CD4-positive, alpha-beta T cell treated with Interferon gamma for 1 hour (primary cell): ENCODE measurements around the gene SNX5.

ENCODE experiments used
- DNase-seq: peaks from one replicate; pipeline ENCODE4 v3.0.0-alpha.2; 2020

The SNX5 gene

GRCh38 chr20:17968366-17969277 is at the start of gene SNX5, which contains the start of gene MGME1:
TSS of gene SNX5 (minus strand) at chr20:17968794. CDS start at chr20:17968425, 369 bp downstream.
TSS of gene MGME1 (plus strand) at chr20:17969018. CDS start at chr20:17969860, 842 bp downstream.
- peak; percentile 99 for DNase-seq

GRCh38 chr20:18018100-18018499 is 49.5 kb upstream of the SNX5 start:
- DNase-seq, result no peak

GRCh38 chr20:18016772-18017171 is 48.2 kb upstream of the SNX5 start:
- no peak for DNase-seq

- DNase-seq, result no peak
Observed at GRCh38 chr20:18014411-18014810, 45.8 kb upstream of the SNX5 start.

GRCh38 chr20:18012901-18013300 is 44.3 kb upstream of the SNX5 start:
- no peak for DNase-seq

- no peak for DNase-seq
Observed at GRCh38 chr20:18011951-18012645, 43.5 kb upstream of the SNX5 start.

GRCh38 chr20:18011482-18011881 is 42.9 kb upstream of the SNX5 start:
- DNase-seq, result no peak

- no peak for DNase-seq
Observed at GRCh38 chr20:18009116-18009515, 40.5 kb upstream of the SNX5 start.

GRCh38 chr20:18007534-18008292 is 39.1 kb upstream of the SNX5 start:
- no peak for DNase-seq

- DNase-seq, result no peak
Observed at GRCh38 chr20:18006684-18007083, 38.1 kb upstream of the SNX5 start.

- DNase-seq, result no peak
Observed at GRCh38 chr20:18005990-18006364, 37.4 kb upstream of the SNX5 start.

- DNase-seq, result peak; percentile 5
Observed at GRCh38 chr20:18005170-18005989, 36.8 kb upstream of the SNX5 start.

GRCh38 chr20:18004384-18005031 is 35.9 kb upstream of the SNX5 start:
- DNase-seq, result no peak

GRCh38 chr20:18003897-18004296 is 35.3 kb upstream of the SNX5 start:
- no peak for DNase-seq

GRCh38 chr20:18001131-18001921 is 32.7 kb upstream of the SNX5 start:
- DNase-seq, result no peak

GRCh38 chr20:17999566-17999965 is 31.0 kb upstream of the SNX5 start:
- DNase-seq, result no peak

GRCh38 chr20:17998446-17998845 is 29.9 kb upstream of the SNX5 start:
- no peak for DNase-seq

GRCh38 chr20:17995967-17996819 is 27.6 kb upstream of the SNX5 start:
- DNase-seq, result peak; percentile 24

- DNase-seq, result no peak
Observed at GRCh38 chr20:17993546-17993945, 25.0 kb upstream of the SNX5 start.
